ENCODE data around the gene PANK2.
"Not testable (repeated sequence)": the region's sequence is repeated elsewhere in the genome, so short reads cannot be mapped to it uniquely, and the experiment has no call there.

PANK2 gene

GRCh38 chr20:3885715-3886114 lies 3.5 kb upstream of the PANK2 start:
- H3K4me3 Mint-ChIP-seq, result no peak overlapping the region
- DNase-seq (no peak), ATAC-seq (no peak)
- peaks cover 13% of the 10 kb centered on the region for H3K36me3 Mint-ChIP-seq (ENCODE audit: low read depth)
- peaks cover 14% of the 10 kb centered on the region for H3K4me1 Mint-ChIP-seq
- no peaks in the 10 kb centered on the region for H3K27me3 Mint-ChIP-seq
- no peak overlapping the region for H3K27ac Mint-ChIP-seq
- H3K9me3 Mint-ChIP-seq, result no peaks in the 10 kb centered on the region

GRCh38 chr20:3887876-3888620 lies 1.1 kb upstream of the PANK2 start:
- Mint-ChIP-seq H3K36me3 (ENCODE audit: low read depth) (peaks cover 33% of the 10 kb centered on the region), H3K27ac (peak overlapping the region; percentile 91), H3K4me1 (peaks cover 38% of the 10 kb centered on the region), H3K4me3 (peak overlapping the region; percentile 95), H3K27me3 (no peaks in the 10 kb centered on the region), H3K9me3 (no peaks in the 10 kb centered on the region)
- DNase-seq, result no peak
- ATAC-seq, result no peak

GRCh38 chr20:3889489-3890397 lies 556 bp downstream of the PANK2 start:
- peak overlapping the region; percentile 99 for H3K27ac Mint-ChIP-seq
- H3K9me3 Mint-ChIP-seq, result no peaks in the 10 kb centered on the region
- peaks cover 38% of the 10 kb centered on the region for H3K36me3 Mint-ChIP-seq (ENCODE audit: low read depth)
- H3K4me3 Mint-ChIP-seq, result peak overlapping the region; percentile 100
- H3K27me3 Mint-ChIP-seq, result no peaks in the 10 kb centered on the region
- ATAC-seq (peak; percentile 27), DNase-seq (peak; percentile 67)
- H3K4me1 Mint-ChIP-seq, result peaks cover 50% of the 10 kb centered on the region

- H3K27ac Mint-ChIP-seq, result peak overlapping the region; percentile 99
- ATAC-seq (no peak), DNase-seq (no peak)
- no peaks in the 10 kb centered on the region for H3K9me3 Mint-ChIP-seq
- H3K4me1 Mint-ChIP-seq, result peaks cover 53% of the 10 kb centered on the region
- H3K4me3 Mint-ChIP-seq, result peak overlapping the region; percentile 100
- no peaks in the 10 kb centered on the region for H3K27me3 Mint-ChIP-seq
- peaks cover 42% of the 10 kb centered on the region for H3K36me3 Mint-ChIP-seq (ENCODE audit: low read depth)
Observed at GRCh38 chr20:3890398-3890751, 1.2 kb downstream of the PANK2 start.

- H3K36me3 Mint-ChIP-seq (ENCODE audit: low read depth), result peaks cover 43% of the 10 kb centered on the region
- no peak for ATAC-seq
- H3K4me3 Mint-ChIP-seq, result peak overlapping the region; percentile 100
- H3K27ac Mint-ChIP-seq, result peak overlapping the region; percentile 99
- peaks cover 60% of the 10 kb centered on the region for H3K4me1 Mint-ChIP-seq
- no peaks in the 10 kb centered on the region for H3K9me3 Mint-ChIP-seq
- H3K27me3 Mint-ChIP-seq, result no peaks in the 10 kb centered on the region
- no peak for DNase-seq
Observed at GRCh38 chr20:3890999-3891929, 2.1 kb downstream of the PANK2 start.

- Mint-ChIP-seq H3K36me3 (ENCODE audit: low read depth) (peaks cover 51% of the 10 kb centered on the region), H3K9me3 (no peaks in the 10 kb centered on the region), H3K4me3 (no peak overlapping the region), H3K4me1 (peaks cover 80% of the 10 kb centered on the region), H3K27me3 (no peaks in the 10 kb centered on the region), H3K27ac (peak overlapping the region; percentile 50)
- ATAC-seq (no peak), DNase-seq (no peak)
Observed at GRCh38 chr20:3894796-3895195, 5.6 kb downstream of the PANK2 start.

- H3K4me1 Mint-ChIP-seq, result peaks cover 81% of the 10 kb centered on the region
- peaks cover 41% of the 10 kb centered on the region for H3K36me3 Mint-ChIP-seq (ENCODE audit: low read depth)
- ATAC-seq (no peak), DNase-seq (no peak)
- no peaks in the 10 kb centered on the region for H3K9me3 Mint-ChIP-seq
- H3K27me3 Mint-ChIP-seq, result no peaks in the 10 kb centered on the region
- no peak overlapping the region for H3K4me3 Mint-ChIP-seq
- H3K27ac Mint-ChIP-seq, result peak overlapping the region; percentile 67
Observed at GRCh38 chr20:3896302-3896701, 7.1 kb downstream of the PANK2 start.

- H3K4me1 Mint-ChIP-seq, result peaks cover 81% of the 10 kb centered on the region
- peak overlapping the region; percentile 67 for H3K27ac Mint-ChIP-seq
- peak overlapping the region; percentile 32 for H3K4me3 Mint-ChIP-seq
- no peaks in the 10 kb centered on the region for H3K27me3 Mint-ChIP-seq
- no peak for DNase-seq
- no peak for ATAC-seq
- no peaks in the 10 kb centered on the region for H3K9me3 Mint-ChIP-seq
- H3K36me3 Mint-ChIP-seq (ENCODE audit: low read depth), result peaks cover 40% of the 10 kb centered on the region
Observed at GRCh38 chr20:3896853-3897583, 7.8 kb downstream of the PANK2 start.

GRCh38 chr20:3898181-3898580 lies 9.0 kb downstream of the PANK2 start:
- H3K27ac Mint-ChIP-seq, result not testable (repeated sequence)
- peaks cover 79% of the 10 kb centered on the region for H3K4me1 Mint-ChIP-seq

GRCh38 chr20:3898639-3899038 lies 9.5 kb downstream of the PANK2 start:
- DNase-seq (no peak), ATAC-seq (no peak)
- Mint-ChIP-seq H3K9me3 (no peaks in the 10 kb centered on the region), H3K27ac (no peak overlapping the region), H3K4me1 (peaks cover 75% of the 10 kb centered on the region), H3K36me3 (ENCODE audit: low read depth) (peaks cover 28% of the 10 kb centered on the region), H3K4me3 (no peak overlapping the region), H3K27me3 (no peaks in the 10 kb centered on the region)

More at GRCh38 chr20:3898181-3898580, 9.0 kb downstream of the PANK2 start:
- peaks cover 32% of the 10 kb centered on the region for H3K36me3 Mint-ChIP-seq (ENCODE audit: low read depth)
- DNase-seq, H3K4me3 Mint-ChIP-seq, ATAC-seq, H3K27me3 Mint-ChIP-seq, H3K9me3 Mint-ChIP-seq: not testable (repeated sequence)

GRCh38 chr20:3900187-3900604 lies 11.0 kb downstream of the PANK2 start:
- ATAC-seq (peak; percentile 90), DNase-seq (no peak)
- peaks cover 28% of the 10 kb centered on the region for H3K36me3 Mint-ChIP-seq (ENCODE audit: low read depth)
- peak overlapping the region; percentile 12 for H3K4me3 Mint-ChIP-seq
- peaks cover 80% of the 10 kb centered on the region for H3K4me1 Mint-ChIP-seq
- H3K27me3 Mint-ChIP-seq, result no peaks in the 10 kb centered on the region
- H3K27ac Mint-ChIP-seq, result peak overlapping the region; percentile 40
- H3K9me3 Mint-ChIP-seq, result no peaks in the 10 kb centered on the region

- ATAC-seq (no peak), DNase-seq (no peak)
- peaks cover 23% of the 10 kb centered on the region for H3K36me3 Mint-ChIP-seq (ENCODE audit: low read depth)
- H3K27ac Mint-ChIP-seq, result peak overlapping the region; percentile 40
- H3K9me3 Mint-ChIP-seq, result no peaks in the 10 kb centered on the region
- H3K4me3 Mint-ChIP-seq, result no peak overlapping the region
- peaks cover 78% of the 10 kb centered on the region for H3K4me1 Mint-ChIP-seq
- no peaks in the 10 kb centered on the region for H3K27me3 Mint-ChIP-seq
Observed at GRCh38 chr20:3901028-3901705, 12.0 kb downstream of the PANK2 start.

GRCh38 chr20:3901706-3902440 lies 12.7 kb downstream of the PANK2 start:
- Mint-ChIP-seq H3K9me3 (no peaks in the 10 kb centered on the region), H3K36me3 (ENCODE audit: low read depth) (peaks cover 20% of the 10 kb centered on the region), H3K4me3 (no peak overlapping the region), H3K27me3 (no peaks in the 10 kb centered on the region), H3K4me1 (peaks cover 77% of the 10 kb centered on the region), H3K27ac (peak overlapping the region; percentile 40)
- DNase-seq (no peak), ATAC-seq (no peak)

Measured in activated naive CD8-positive, alpha-beta T cell treated with anti-CD3 and anti-CD28 coated beads, Interleukin-2, amount 50 U/mL, for 24 hours (primary cell).